K562 (cell line): Measurements from ENCODE around the gene CACNA1C. TPM values are rescaled to one million over a fixed set of nuclear protein-coding genes. Genes with fewer than 3 reads are reported as not detected.

Source experiments
- ATAC-seq: fragments of 200-7000 bp; cut with Tn5 transposase; 3 replicates; pipeline ENCODE4 v1.9.1; 2020; ENCODE audit warnings: moderate library complexity
- BruUV-seq: library from RNA; stranded (reverse); fragments of 400-500 nt; replicated peaks from 2 replicates; lab custom pipeline; 2021; lab: Mats Ljungman, UMichigan
- CTCF ChIA-PET: fragments of 300-600 bp; formaldehyde crosslinking; extraction: SDS; loops from one replicate; lab custom pipeline; 2021; ENCODE audit warnings: low intra/inter-chr PET ratio; lab: Yijun Ruan, JAX
- POLR2A ChIA-PET: fragments of 300-600, 350-650 bp; sonication (Branson Sonifier 250); formaldehyde crosslinking; extraction: SDS; loops from one replicate; lab custom pipeline; 2021; ENCODE audit warnings: antibody characterized with exemption, inconsistent platforms; lab: Yijun Ruan, JAX
- DNase-seq, 4 experiments: peaks; one replicate each; pipeline versions ENCODE4 v3.0.0 to v3.0.0-alpha.2; 2011 to 2018; ENCODE audit warnings: low spot score in 3 of 4, mixed read lengths in 3 of 4; ENCODE audit errors: extremely low read depth in 1 of 4
- FAIRE-seq: peaks from 2 replicates; lab custom pipeline; 2011; peaks lifted over from hg19 to GRCh38; lab: Jason Lieb, UNC
- H2AFZ ChIP-seq: 2 replicates; pipeline ENCODE4 v1.6.0; 2011; ENCODE audit warnings: low read depth, low read length, control low read depth, inconsistent platforms
- H3K27ac ChIP-seq: fragments of 200-600 bp; 3 replicates; pipeline ENCODE4 v1.8.0; 2011; ENCODE audit warnings: low read depth, mild to moderate bottlenecking, control low read depth, inconsistent platforms, low read length, moderate library complexity, mixed read lengths; ENCODE audit errors: extremely low read depth
- H3K27me3 ChIP-seq, 2 experiments: fragments of 300-600 bp in 1 of 2; 2 replicates in 1 of 2; 3 replicates in 1 of 2; pipeline versions ENCODE4 v1.6.0 to v1.8.0; 2011; ENCODE audit warnings: inconsistent platforms in 2 of 2, low read length in 2 of 2, mild to moderate bottlenecking in 1 of 2, mixed read lengths in 1 of 2, moderate library complexity in 1 of 2; ENCODE audit not compliant: control insufficient read depth in 2 of 2, insufficient read depth in 2 of 2
- H3K36me3 ChIP-seq: fragments of 300-600 bp; 3 replicates; pipeline ENCODE4 v1.8.0; 2011; ENCODE audit warnings: mild to moderate bottlenecking, low read length, inconsistent platforms; ENCODE audit not compliant: control insufficient read depth, insufficient read depth
- H3K4me1 ChIP-seq, 2 experiments: fragments of 200-600 bp in 1 of 2; replicated peaks in 1 of 2; 2 replicates in 1 of 2; 3 replicates in 1 of 2; pipeline versions ENCODE4 v1.5.1 to v1.8.0; 2011; ENCODE audit warnings: inconsistent platforms in 2 of 2, low read length in 2 of 2, mild to moderate bottlenecking in 1 of 2, mixed read lengths in 1 of 2, moderate library complexity in 1 of 2; ENCODE audit not compliant: control insufficient read depth in 2 of 2, insufficient read depth in 2 of 2
- H3K4me2 ChIP-seq: 2 replicates; pipeline ENCODE4 v1.6.1; 2011; ENCODE audit warnings: low read length, control low read depth, inconsistent platforms, mixed read lengths; ENCODE audit not compliant: insufficient read depth
- H3K4me3 ChIP-seq: fragments of 200-600 bp; sonication (generic), shearing (Covaris generic); 2 replicates; pipeline ENCODE4 v1.5.1; 2016; ENCODE audit warnings: control low read depth, inconsistent platforms
- H3K79me2 ChIP-seq: fragments of 200-600 bp; 3 replicates; pipeline ENCODE4 v1.8.0; 2011; ENCODE audit warnings: low read length, inconsistent platforms; ENCODE audit not compliant: control insufficient read depth, insufficient read depth
- H3K9ac ChIP-seq, 2 experiments: 2 replicates each; pipeline versions ENCODE4 v1.6.0 to v1.6.1; 2011; ENCODE audit warnings: low read depth in 2 of 2, low read length in 2 of 2, control low read depth in 1 of 2, inconsistent platforms in 1 of 2, mild to moderate bottlenecking in 1 of 2, mixed read lengths in 1 of 2; ENCODE audit not compliant: insufficient read depth in 1 of 2
- H3K9me1 ChIP-seq: one replicate; pipeline ENCODE4 v1.6.0; 2011; ENCODE audit warnings: inconsistent platforms, mild to moderate bottlenecking, low read length, moderate library complexity; ENCODE audit not compliant: control insufficient read depth, insufficient read depth
- H3K9me3 ChIP-seq: replicated peaks from 2 replicates; pipeline ENCODE4 v1.5.1; 2011; ENCODE audit warnings: low read depth, low read length, inconsistent platforms; ENCODE audit not compliant: control insufficient read depth, insufficient read depth
- H4K20me1 ChIP-seq: replicated peaks from 2 replicates; pipeline ENCODE4 v1.6.1; 2011; ENCODE audit warnings: low read length, inconsistent platforms, mixed read lengths; ENCODE audit not compliant: control insufficient read depth, insufficient read depth
- EP400 ChIP-seq: fragments of 450-650 bp; IDR thresholded peaks from 2 replicates; pipeline ENCODE4 v1.6.1; 2017; ENCODE audit warnings: antibody characterized with exemption, mild to moderate bottlenecking, moderate library complexity
- HMGXB4 ChIP-seq: sonication (generic); formaldehyde crosslinking; IDR thresholded peaks from 2 replicates; pipeline ENCODE4 v1.8.1; 2023; ENCODE audit warnings: mild to moderate bottlenecking, missing genetic modification reagents
- HNRNPK ChIP-seq: fragments of 200-400 bp; formaldehyde crosslinking; IDR thresholded peaks from one replicate; pipeline ENCODE4 v1.6.1; 2018; ENCODE audit warnings: mild to moderate bottlenecking, low read depth, low read length; ENCODE audit not compliant: poor library complexity, severe bottlenecking
- MLLT1 ChIP-seq, 2 experiments: fragments of 450-650 bp; IDR thresholded peaks; 2 replicates each; pipeline ENCODE4 v1.6.1; 2016
- PHB2 ChIP-seq: fragments of 450-650 bp; IDR thresholded peaks from 2 replicates; pipeline ENCODE4 v1.6.1; 2017; ENCODE audit warnings: low read depth
- RAD51 ChIP-seq: fragments of 450-650 bp; IDR thresholded peaks from 2 replicates; pipeline ENCODE4 v1.7.1; 2016; ENCODE audit warnings: low read depth, mild to moderate bottlenecking, borderline replicate concordance
- SAP30 ChIP-seq: fragments of 200-600 bp; sonication (generic); IDR thresholded peaks from 2 replicates; pipeline ENCODE4 v1.6.1; 2012; ENCODE audit warnings: borderline replicate concordance, low read depth, mild to moderate bottlenecking, moderate library complexity, low read length, control low read depth, inconsistent platforms; ENCODE audit not compliant: insufficient read depth, poor library complexity, severe bottlenecking
- SNIP1 ChIP-seq: fragments of 450-650 bp; IDR thresholded peaks from 2 replicates; pipeline ENCODE4 v1.7.1; 2017; ENCODE audit warnings: low read depth, mild to moderate bottlenecking
- ZNF212 ChIP-seq: fragments of 450-650 bp; formaldehyde crosslinking; IDR thresholded peaks from 2 replicates; pipeline ENCODE4 v1.4.0; 2020; ENCODE audit warnings: mild to moderate bottlenecking
- ZNF24 ChIP-seq: fragments of 450-650 bp; IDR thresholded peaks from 2 replicates; pipeline ENCODE4 v1.6.1; 2016
- ZNF583 ChIP-seq: fragments of 250-450 bp; sonication (Bioruptor Pico); IDR thresholded peaks from 2 replicates; pipeline ENCODE4 v1.4.0; 2020
- WGBS: fragments of 100-300 bp; shearing (Covaris generic); methylation state at CpG from one replicate; pipeline ENCODE4 v1.1.6; 2016; ENCODE audit warnings: low coverage, mixed read lengths; ENCODE audit not compliant: insufficient coverage; ENCODE audit errors: missing lambda C conversion rate; 5-methylcytosine and 5-hydroxymethylcytosine counted together
- in situ Hi-C: fragments of 300-500 bp; cut with MboI; formaldehyde crosslinking; loops from 4 replicates; pipeline ENCODE4 v1.15.0; 2018; ENCODE audit warnings: inconsistent platforms, mixed read lengths
- intact Hi-C: fragments of 100-400 bp; cut with micrococcal nuclease; formaldehyde crosslinking; loops from 2 replicates; pipeline ENCODE4 v1.14.2; 2022
- polyA plus RNA-seq, 8 experiments: library from polyadenylated mRNA; depleted of rRNA in 4 of 8; stranded (reverse) in 5 of 8; unstranded in 3 of 8; fragments of >200 nt; fragmentation: Nextera tagmentation in 2 of 8; fragmentation: Illumina TruSeq in 1 of 8; extraction: Ambion mirVana in 2 of 8; extraction: Trizol in 1 of 8; gene quantifications; 2 replicates each; pipeline versions ENCODE4 v1.2.1 to v1.2.3, GENCODE V29; 2011 to 2014; ENCODE audit warnings: inconsistent platforms in 1 of 8, missing spikeins in 1 of 8
- total RNA-seq, 7 experiments: library from RNA; depleted of rRNA in 6 of 7; stranded (reverse); fragments of >200 nt in 6 of 7; fragmentation: Illumina TruSeq in 2 of 7; extraction: Trizol in 2 of 7; gene quantifications; 2 replicates each; pipeline versions ENCODE4 v1.2.1 to v1.2.3, GENCODE V29; 2011 to 2021; ENCODE audit warnings: low replicate concordance in 1 of 7
- TF ChIP-seq, protein P1 (sequence below): sonication (generic); formaldehyde crosslinking; IDR thresholded peaks from 2 replicates; pipeline ENCODE4 v1.8.1; 2023; ENCODE audit warnings: missing genetic modification reagents, mild to moderate bottlenecking, borderline replicate concordance

The CACNA1C gene
- total and polyA plus RNA-seq, 9 of the 15 experiments (the other 6 are each of a cell fraction or from before 2014, with no cell fraction given) = not detected

- H3K27me3 ChIP-seq = peaks cover 0 to 18% of the 10 kb centered on the region in 2 experiments; a peak in 2 of 5 replicates
- no peak overlapping the region for H3K9ac ChIP-seq
- H3K79me2 ChIP-seq = no peaks in the 10 kb centered on the region
- no peak for ATAC-seq
- CTCF ChIA-PET = no interaction called here
- no TSS peak for BruUV-seq
- in situ Hi-C loops = no loop called here
- H3K9me3 ChIP-seq = no peaks in the 10 kb centered on the region
- POLR2A ChIA-PET = no interaction called here
- no peak overlapping the region for H3K4me3 ChIP-seq
- no peaks in the 10 kb centered on the region for H3K36me3 ChIP-seq
- intact Hi-C loops = no loop called here
- H3K4me2 ChIP-seq = no peak overlapping the region
- no peak overlapping the region for H3K27ac ChIP-seq
- DNase-seq = no peak
- 6% methylated on average over 6 of the region's 6 CpGs for WGBS
- no peaks in the 10 kb centered on the region for H4K20me1 ChIP-seq
- H3K9me1 ChIP-seq = no peaks in the 10 kb centered on the region
- no peak for FAIRE-seq
- no peak overlapping the region for H2AFZ ChIP-seq
- no peaks in the 10 kb centered on the region for H3K4me1 ChIP-seq
- TF ChIP-seq ZNF24 (no peak), ZNF583 (CRISPR knock-in tag) (no peak), HNRNPK (no peak), ZNF212 (CRISPR knock-in tag) (no peak), EP400 (no peak), PHB2 (no peak), MLLT1 (IDR thresholded peaks at IDR 0.05) (no peak), RAD51 (no peak), SNIP1 (no peak), HMGXB4 (CRISPR knock-in tag) (no peak), SAP30 (no peak)
- TF ChIP-seq, protein P1, sequence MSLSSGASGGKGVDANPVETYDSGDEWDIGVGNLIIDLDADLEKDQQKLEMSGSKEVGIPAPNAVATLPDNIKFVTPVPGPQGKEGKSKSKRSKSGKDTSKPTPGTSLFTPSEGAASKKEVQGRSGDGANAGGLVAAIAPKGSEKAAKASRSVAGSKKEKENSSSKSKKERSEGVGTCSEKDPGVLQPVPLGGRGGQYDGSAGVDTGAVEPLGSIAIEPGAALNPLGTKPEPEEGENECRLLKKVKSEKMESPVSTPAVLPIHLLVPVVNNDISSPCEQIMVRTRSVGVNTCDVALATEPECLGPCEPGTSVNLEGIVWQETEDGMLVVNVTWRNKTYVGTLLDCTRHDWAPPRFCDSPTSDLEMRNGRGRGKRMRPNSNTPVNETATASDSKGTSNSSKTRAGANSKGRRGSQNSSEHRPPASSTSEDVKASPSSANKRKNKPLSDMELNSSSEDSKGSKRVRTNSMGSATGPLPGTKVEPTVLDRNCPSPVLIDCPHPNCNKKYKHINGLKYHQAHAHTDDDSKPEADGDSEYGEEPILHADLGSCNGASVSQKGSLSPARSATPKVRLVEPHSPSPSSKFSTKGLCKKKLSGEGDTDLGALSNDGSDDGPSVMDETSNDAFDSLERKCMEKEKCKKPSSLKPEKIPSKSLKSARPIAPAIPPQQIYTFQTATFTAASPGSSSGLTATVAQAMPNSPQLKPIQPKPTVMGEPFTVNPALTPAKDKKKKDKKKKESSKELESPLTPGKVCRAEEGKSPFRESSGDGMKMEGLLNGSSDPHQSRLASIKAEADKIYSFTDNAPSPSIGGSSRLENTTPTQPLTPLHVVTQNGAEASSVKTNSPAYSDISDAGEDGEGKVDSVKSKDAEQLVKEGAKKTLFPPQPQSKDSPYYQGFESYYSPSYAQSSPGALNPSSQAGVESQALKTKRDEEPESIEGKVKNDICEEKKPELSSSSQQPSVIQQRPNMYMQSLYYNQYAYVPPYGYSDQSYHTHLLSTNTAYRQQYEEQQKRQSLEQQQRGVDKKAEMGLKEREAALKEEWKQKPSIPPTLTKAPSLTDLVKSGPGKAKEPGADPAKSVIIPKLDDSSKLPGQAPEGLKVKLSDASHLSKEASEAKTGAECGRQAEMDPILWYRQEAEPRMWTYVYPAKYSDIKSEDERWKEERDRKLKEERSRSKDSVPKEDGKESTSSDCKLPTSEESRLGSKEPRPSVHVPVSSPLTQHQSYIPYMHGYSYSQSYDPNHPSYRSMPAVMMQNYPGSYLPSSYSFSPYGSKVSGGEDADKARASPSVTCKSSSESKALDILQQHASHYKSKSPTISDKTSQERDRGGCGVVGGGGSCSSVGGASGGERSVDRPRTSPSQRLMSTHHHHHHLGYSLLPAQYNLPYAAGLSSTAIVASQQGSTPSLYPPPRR (CRISPR knock-in tag) = no peak
Measured at GRCh38 chr12:2353691-2354090, 300.9 kb downstream of the CACNA1C start.
